Stimulated activated CD4-positive, alpha-beta T cell treated with anti-CD3 and anti-CD28 coated beads, Interleukin-1b, Interleukin-23, amount 100 ng/mL, for 24 hours (primary cell): ENCODE data around the gene MUCL3.
"Not testable (repeated sequence)": the region's sequence is repeated elsewhere in the genome, so short reads cannot be mapped to it uniquely, and the experiment has no call there.

Experiments
- DNase-seq, 4 experiments: peaks; one replicate each; pipeline ENCODE4 v3.0.0-alpha.2; 2020; ENCODE audit warnings: low read depth in 4 of 4, low spot score in 1 of 4

MUCL3 gene

DNA sequence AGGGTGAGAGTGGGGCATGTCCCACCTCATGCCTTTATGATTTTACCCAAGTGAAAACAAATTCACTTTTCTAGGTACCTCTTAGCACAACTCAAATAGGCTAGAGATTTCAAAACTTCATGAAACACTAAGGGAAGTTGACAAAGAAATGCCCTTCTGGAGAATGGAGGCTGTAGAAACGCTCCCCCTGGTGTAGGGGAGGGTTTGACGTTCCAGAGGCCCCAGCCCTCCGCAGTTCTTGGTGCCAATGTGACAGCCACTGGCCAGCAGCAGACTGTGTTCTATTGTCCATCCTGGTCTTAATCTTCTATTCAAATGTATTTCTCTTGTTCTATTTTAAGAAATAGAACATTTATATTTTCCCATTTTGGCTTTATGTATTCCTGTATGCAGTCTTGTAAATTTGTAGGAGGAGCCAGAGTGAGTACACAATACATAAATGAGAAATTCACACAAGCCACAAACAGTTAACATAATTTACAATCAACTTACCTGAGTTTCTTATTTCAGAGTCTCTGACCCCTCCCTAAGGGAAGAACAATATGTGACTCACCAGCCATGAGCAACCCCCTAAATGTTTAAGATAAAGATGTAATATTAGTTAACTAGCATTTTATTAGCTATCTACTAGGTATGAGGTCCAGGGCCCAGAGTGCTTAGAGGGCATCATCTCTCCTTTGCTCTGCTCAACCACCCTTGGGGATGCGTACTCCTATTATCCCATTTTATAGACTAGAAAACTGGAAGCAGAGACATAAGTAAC, 33.9 kb downstream of the MUCL3 start:
- no peak for DNase-seq

DNA sequence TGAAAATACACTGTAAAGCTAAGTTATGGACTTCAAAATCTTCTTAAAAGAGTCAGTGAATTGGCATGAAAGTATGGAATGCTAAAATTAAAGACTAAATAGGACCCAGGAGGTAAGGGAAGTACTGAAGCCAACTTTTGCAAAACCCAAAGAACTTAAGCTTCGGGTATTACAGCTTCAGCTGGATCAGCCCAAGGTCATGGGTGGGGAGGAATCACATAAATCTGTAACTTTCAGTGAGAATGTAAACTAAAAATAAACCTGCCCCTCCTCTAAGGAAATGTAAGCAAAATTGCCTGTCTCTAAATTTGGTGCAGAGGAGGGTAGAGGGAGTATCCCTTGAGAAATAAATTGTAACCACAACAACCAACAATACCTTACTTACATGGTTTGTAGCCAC, 38.4 kb downstream of the MUCL3 start:
- DNase-seq, result no peak

DNA sequence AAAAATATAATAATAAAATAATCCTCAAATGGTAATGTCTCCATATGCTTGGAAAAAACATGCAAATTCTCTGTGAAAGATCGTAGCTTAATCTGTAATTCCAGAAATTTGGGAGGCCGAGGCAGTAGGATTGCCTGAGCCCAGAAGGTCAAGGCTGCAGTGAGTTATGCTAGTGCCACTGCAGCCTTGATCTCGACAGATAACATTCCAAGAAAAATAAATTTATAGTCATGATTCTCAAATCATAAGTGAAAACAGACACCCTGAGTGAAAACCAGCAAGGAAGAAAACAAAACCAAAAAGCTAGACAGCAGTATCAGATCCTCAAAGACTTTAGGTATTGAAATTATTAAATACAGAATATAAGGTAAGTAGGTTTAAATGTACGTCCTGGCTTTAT, 38.9 kb downstream of the MUCL3 start:
- no peak for DNase-seq

- DNase-seq, result no peak
Observed at GRCh38 chr6:30981942-30982772, 41.4 kb downstream of the MUCL3 start.

DNA sequence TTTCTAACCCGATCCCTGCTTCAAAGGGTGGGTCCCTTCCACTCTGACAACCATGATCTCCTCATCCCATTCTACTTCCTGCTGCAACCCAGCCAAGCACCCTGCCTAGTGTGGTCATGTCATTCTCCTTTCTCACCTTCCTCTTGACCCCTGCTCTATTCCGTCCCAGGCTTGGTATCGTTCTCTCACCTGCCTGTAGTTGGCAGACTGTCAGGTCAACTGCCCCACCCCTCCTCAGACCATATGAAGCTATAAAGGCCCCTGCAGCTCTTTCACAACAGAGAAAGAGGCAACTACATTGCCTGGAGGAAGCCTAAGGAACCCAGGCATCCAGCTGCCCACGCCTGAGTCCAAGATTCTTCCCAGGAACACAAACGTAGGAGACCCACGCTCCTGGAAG, 42.7 kb downstream of the MUCL3 start, which contains the start of gene MUC21:
Gene MUC21 (plus strand): TSS at position 280 of the 400 bp plus-strand sequence. CDS start 241 bp downstream, outside the sequence.
- no peak for DNase-seq

DNA sequence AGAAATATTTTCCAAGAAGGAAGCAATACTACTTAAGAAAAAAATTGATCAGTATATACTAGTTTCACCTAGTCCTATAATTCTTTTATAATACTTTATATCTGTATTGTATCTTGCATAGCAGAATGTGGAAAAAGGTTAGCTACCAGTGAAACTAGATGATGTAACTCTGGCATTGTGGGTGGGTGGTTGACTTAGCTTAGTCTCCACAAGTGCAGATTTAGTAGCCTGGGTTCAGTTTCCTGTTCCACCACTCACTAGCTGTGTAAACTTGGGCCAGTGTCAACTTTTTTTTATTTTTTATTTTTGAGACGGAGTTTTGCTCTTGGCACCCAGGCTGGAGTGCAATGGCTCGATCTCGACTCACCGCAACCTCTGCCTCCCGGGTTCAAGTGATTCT, 44.7 kb downstream of the MUCL3 start:
- DNase-seq, result no peak

- no peak for DNase-seq
Observed at GRCh38 chr6:30987304-30987703, 46.5 kb downstream of the MUCL3 start.

DNA sequence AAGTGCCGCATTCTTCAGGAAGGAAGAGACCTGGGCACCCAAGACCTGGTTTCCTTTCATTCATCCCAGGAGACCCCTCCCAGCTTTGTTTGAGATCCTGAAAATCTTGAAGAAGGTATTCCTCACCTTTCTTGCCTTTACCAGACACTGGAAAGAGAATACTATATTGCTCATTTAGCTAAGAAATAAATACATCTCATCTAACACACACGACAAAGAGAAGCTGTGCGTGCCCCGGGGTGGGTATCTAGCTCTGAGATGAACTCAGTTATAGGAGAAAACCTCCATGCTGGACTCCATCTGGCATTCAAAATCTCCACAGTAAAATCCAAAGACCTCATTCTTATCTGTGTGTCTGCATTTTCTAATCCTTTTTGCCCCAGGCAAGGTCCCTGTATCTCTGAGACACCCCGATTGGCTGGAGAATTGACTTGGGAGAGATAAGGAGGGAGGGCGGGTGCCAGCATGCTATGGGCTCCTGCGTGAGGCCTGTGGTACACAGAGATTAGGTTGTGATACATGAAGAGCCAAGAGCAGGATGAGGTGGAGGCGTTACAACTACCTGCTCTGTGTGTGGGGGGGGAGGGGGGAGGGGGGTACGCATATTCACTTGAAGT, 47.5 kb downstream of the MUCL3 start:
- DNase-seq, result no peak

DNA sequence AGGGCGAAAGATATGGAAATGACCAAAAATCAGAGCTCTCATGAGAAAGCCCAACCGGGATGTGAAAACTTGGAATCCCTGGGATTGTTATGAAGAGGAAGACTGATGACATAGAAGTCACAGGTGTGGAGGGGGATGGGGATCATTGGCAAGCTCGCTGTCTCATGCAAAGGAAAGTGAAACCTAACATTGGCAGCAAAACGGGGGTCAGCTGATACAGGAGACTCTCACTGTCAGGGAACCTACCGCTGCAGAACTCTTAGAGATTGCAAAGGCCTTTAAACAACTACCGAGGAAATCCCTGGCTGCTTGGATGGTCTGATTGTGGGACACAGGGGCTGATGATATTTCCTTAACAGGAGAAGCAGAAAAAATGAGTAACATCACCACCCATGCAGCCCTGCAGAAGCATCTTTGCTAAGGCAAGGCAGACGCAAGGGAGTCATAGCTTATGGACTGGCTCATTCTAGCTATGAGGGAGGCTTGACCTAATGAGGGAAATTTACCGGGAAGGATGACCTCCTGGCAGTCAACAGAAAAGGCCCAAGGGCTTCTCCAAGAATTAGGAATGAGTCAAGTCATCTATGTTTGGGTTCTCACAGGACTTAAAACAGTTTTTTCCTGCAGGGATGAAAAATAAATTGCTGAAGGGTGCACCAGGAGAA, 49.8 kb downstream of the MUCL3 start:
- DNase-seq, result no peak

DNA sequence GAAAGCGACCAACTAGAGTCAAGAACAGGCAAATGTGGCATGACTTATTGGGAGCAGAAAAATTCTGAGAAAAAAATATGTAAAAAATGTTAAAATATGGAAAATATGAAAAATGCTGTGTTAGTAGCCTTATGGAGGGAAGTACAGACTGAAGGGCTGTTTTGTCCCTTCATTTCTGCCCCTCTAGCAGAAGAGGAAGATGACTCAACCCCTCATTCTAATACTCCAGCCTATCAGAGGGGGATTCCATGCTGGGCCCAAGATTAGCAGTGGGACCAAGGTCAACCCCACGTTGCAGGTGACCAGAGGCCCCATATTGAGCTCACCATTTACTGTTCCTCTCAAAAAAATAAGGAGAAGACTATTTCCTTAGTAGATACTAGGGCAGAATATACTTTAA, 51.1 kb downstream of the MUCL3 start:
- DNase-seq, result no peak

DNA sequence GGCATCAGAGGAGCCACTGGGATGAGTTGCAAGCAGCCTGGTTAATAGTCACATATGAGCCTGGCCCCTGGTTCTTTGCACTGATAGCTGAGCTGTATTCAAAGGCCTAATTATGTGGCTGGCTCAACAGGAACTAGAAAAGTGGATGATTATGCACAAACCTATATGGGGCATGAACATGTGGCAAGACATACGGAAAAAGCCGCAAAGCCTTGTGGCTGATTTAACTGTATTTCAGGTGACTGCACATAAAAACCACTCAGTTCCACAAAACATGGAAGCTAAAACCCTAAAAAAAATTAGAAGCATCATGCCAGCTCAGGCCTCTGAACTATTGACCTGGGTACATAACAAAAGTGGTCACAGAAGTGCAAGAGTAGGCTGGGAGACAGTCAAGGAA, 56.5 kb downstream of the MUCL3 start:
- DNase-seq, result no peak

- DNase-seq, result no peak
Observed at GRCh38 chr6:30998785-30999184, 58.0 kb downstream of the MUCL3 start.

DNA sequence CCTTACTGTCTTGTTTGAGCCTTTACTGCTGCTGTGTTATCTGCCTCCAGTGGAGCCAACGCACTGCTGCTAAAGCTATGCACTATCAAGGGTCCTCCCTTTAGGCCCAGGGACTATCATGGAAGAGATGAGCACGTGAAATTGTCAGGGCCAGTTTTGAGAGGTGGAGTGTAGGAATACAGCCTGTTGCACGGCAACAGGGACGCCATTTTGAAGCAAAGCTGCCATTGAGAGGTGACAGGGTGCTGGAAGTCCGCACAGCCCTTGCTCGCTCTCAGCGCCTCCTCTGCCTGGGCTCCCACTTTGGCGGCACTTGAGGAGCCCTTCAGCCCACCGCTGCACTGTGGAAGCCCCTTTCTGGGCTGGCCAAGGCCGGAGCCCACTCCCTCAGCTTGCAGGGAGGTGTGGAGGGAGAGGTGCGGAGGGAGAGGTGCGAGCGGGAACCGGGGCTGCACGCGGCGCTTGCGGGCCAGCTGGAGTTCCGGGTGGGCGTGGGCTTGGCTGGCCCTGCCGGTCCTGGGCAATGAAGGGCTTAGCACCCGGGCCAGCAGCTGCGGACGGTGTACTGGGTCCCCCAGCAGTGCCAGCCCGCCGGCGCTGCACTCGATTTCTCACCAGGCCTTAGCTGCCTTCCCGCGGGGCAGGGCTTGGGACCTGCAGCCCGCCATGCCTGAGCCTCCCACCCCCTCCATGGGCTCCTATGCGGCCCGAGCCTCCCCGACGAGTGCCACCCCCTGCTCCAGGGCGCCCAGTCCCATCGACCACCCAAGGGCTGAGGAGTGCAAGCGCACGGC, 59.5 kb downstream of the MUCL3 start:
- DNase-seq, result not testable (repeated sequence)

GRCh38 chr6:31001281-31001888, 60.6 kb downstream of the MUCL3 start:
- no peak for DNase-seq

DNA sequence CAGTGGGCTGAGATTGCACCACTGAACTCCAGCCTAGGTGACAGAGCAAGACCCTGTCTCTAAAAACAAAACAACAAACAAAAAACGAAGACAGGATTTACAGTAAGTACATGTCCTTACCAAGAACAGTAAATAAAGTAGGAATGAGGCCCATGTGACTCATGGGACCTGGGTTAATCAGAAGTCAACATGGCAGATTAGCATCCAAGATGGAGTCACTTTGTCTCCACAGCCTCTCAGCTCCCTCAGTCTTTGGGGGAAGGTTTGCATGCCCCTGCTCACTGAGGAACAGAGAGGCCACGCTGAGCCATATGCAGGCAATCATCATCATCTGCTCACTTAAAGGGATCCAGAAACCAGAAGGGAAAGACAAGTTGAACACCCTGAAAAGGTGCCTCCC, 61.7 kb downstream of the MUCL3 start:
- DNase-seq, result no peak
